Chondrocyte (in vitro differentiated cells): ENCODE results near the gene MT1HL1. TPM values are rescaled to one million over a fixed set of nuclear protein-coding genes. Genes with fewer than 3 reads are reported as not detected.

Experiments used
- DNase-seq: peaks from one replicate; pipeline ENCODE4 v3.0.0; 2021; ENCODE audit warnings: mixed read lengths, low spot score
- H3K27ac Mint-ChIP-seq: one replicate; pipeline ENCODE4 v1.8.0; 2021; ENCODE audit warnings: mild to moderate bottlenecking, moderate library complexity, mixed read lengths; ENCODE audit not compliant: unreplicated experiment
- H3K27me3 Mint-ChIP-seq: 2 replicates; pipeline ENCODE4 v1.8.0; 2021; ENCODE audit warnings: low read depth, mixed read lengths
- H3K36me3 Mint-ChIP-seq: 2 replicates; pipeline ENCODE4 v1.8.0; 2021; ENCODE audit warnings: low read depth, mixed read lengths
- H3K4me1 Mint-ChIP-seq: 2 replicates; pipeline ENCODE4 v1.8.0; 2021; ENCODE audit warnings: low read depth, mild to moderate bottlenecking, mixed read lengths
- H3K4me3 Mint-ChIP-seq: one replicate; pipeline ENCODE4 v1.8.0; 2021; ENCODE audit warnings: mild to moderate bottlenecking, moderate library complexity, mixed read lengths; ENCODE audit not compliant: unreplicated experiment
- H3K9me3 Mint-ChIP-seq: 2 replicates; pipeline ENCODE4 v1.8.0; 2021; ENCODE audit warnings: low read depth, mixed read lengths
- total RNA-seq: library from RNA; stranded (reverse); gene quantifications from 3 replicates; pipeline ENCODE4 v1.2.1, GENCODE V29; 2021
- TF ChIP-seq, protein P1 (sequence below): fragments of 200-600 bp; sonication (generic); IDR thresholded peaks from 2 replicates; pipeline ENCODE4 v1.5.0; 2021; ENCODE audit warnings: antibody characterized with exemption, mild to moderate bottlenecking, moderate library complexity

MT1HL1 gene
- total RNA-seq, 1 donor from 2014 or later = not detected

DNA sequence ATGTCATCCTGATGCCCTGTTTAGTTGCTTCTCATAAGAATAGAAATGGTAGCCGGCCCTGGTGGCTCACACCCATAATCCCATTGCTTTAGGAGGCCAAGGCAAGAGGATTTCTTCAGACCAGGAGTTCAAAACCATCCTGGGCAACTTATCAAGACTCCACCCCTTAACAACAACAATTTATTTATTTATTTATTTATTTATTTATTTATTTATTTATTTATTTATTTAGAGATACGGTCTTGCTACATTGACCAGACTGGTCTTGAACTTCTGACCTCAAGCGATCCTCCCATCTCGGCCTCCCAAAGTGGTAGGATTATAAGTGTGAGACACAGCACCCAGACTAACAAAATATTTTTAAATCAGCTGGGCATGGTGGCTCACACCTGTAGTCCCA, 4.0 kb downstream of the MT1HL1 start:
- Mint-ChIP-seq H3K9me3 (no peaks in the 10 kb centered on the region), H3K4me3 (no peak overlapping the region), H3K27ac (no peak overlapping the region), H3K27me3 (peaks cover 40% of the 10 kb centered on the region), H3K4me1 (no peaks in the 10 kb centered on the region), H3K36me3 (no peaks in the 10 kb centered on the region)
- TF ChIP-seq, protein P1, sequence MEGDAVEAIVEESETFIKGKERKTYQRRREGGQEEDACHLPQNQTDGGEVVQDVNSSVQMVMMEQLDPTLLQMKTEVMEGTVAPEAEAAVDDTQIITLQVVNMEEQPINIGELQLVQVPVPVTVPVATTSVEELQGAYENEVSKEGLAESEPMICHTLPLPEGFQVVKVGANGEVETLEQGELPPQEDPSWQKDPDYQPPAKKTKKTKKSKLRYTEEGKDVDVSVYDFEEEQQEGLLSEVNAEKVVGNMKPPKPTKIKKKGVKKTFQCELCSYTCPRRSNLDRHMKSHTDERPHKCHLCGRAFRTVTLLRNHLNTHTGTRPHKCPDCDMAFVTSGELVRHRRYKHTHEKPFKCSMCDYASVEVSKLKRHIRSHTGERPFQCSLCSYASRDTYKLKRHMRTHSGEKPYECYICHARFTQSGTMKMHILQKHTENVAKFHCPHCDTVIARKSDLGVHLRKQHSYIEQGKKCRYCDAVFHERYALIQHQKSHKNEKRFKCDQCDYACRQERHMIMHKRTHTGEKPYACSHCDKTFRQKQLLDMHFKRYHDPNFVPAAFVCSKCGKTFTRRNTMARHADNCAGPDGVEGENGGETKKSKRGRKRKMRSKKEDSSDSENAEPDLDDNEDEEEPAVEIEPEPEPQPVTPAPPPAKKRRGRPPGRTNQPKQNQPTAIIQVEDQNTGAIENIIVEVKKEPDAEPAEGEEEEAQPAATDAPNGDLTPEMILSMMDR = no peak
- DNase-seq = no peak

DNA sequence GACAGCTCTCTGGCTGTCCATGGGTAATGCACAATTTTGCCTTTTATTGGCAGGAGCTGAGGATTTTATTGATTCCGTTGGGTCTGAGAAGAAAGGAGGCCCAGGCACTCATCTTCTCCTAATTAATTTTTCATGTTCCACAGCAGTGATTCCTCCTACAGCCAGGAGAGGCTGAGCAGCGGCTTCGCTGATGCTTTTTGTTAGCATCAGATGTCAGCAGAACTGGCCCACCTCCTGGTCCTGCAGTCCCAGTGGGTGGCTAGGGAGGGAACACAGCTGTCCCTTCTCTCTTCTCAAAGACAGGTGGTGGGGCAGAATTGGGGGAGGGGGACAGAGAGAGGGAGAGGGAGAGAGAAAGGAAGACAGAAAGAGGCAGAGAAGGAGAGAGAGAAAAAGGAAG, 5.7 kb downstream of the MT1HL1 start:
- H3K27ac Mint-ChIP-seq = no peak overlapping the region
- DNase-seq = no peak
- no peaks in the 10 kb centered on the region for H3K9me3 Mint-ChIP-seq
- H3K4me3 Mint-ChIP-seq = no peak overlapping the region
- H3K27me3 Mint-ChIP-seq = peaks cover 36% of the 10 kb centered on the region
- H3K36me3 Mint-ChIP-seq = no peaks in the 10 kb centered on the region
- H3K4me1 Mint-ChIP-seq = no peaks in the 10 kb centered on the region
- TF ChIP-seq, protein P1 = no peak

GRCh38 chr1:236997882-236998281, 6.4 kb downstream of the MT1HL1 start:
- Mint-ChIP-seq H3K4me3 (no peak overlapping the region), H3K36me3 (no peaks in the 10 kb centered on the region), H3K4me1 (no peaks in the 10 kb centered on the region), H3K27me3 (peaks cover 30% of the 10 kb centered on the region), H3K27ac (no peak overlapping the region), H3K9me3 (no peaks in the 10 kb centered on the region)
- TF ChIP-seq, protein P1 = no peak
- DNase-seq = no peak

GRCh38 chr1:236997361-236997760, 6.9 kb downstream of the MT1HL1 start:
- no peak for DNase-seq
- H3K4me1 Mint-ChIP-seq = no peaks in the 10 kb centered on the region
- H3K27me3 Mint-ChIP-seq = peaks cover 29% of the 10 kb centered on the region
- TF ChIP-seq, protein P1 = no peak
- no peak overlapping the region for H3K4me3 Mint-ChIP-seq
- peaks cover under 1% of the 10 kb centered on the region for H3K9me3 Mint-ChIP-seq
- H3K27ac Mint-ChIP-seq = no peak overlapping the region
- no peaks in the 10 kb centered on the region for H3K36me3 Mint-ChIP-seq

DNA sequence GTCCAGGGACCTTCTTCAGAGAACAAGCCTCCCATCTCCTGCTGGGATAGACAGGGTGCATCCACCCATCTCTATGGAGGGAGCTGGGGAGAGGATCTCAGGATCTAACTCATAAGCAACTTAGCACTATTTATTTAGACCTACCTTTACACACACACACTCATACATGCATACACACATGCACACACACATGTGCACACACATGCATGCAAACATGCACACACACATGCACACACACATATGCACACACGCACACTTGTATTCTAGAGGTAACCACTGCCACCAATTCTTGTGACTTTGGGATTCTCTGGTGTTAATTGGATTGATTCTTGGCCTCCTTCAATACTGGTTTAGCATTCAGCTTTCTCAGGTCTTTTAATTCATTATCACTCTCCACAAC, 9.8 kb downstream of the MT1HL1 start:
- H3K36me3 Mint-ChIP-seq = no peaks in the 10 kb centered on the region
- no peak for DNase-seq

More for the DNA sequence above, 9.8 kb downstream of the MT1HL1 start:
- TF ChIP-seq, protein P1 = no peak
- no peak overlapping the region for H3K4me3 Mint-ChIP-seq
- H3K27me3 Mint-ChIP-seq = peaks cover 15% of the 10 kb centered on the region
- no peaks in the 10 kb centered on the region for H3K4me1 Mint-ChIP-seq
- H3K27ac Mint-ChIP-seq = no peak overlapping the region
- peaks cover 18% of the 10 kb centered on the region for H3K9me3 Mint-ChIP-seq
